ENCODE results near the gene NLRC5.
"Not testable (repeated sequence)": the region's sequence is repeated elsewhere in the genome, so short reads cannot be mapped to it uniquely, and the experiment has no call there.

NLRC5 gene

DNA sequence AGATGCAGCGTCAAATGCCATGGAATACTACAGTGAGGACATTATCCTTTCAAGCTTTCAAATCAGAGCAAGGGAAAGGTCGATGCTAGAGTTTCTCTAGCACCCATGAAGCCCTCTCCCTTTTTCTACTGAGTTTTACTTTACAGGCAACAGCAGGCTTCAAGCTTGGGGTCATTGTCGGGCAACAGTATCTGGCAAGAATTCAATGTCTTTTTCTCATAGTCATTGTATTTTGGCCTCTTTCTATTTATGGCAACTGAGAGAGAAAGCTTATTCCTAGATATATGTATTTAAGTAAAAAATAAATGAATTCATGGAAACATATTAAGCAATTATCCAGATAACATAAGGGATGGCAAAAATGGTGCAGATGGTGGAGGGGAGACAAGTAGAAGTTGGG is 28.0 kb upstream of the NLRC5 start:
- DNase-seq: no peak

DNA sequence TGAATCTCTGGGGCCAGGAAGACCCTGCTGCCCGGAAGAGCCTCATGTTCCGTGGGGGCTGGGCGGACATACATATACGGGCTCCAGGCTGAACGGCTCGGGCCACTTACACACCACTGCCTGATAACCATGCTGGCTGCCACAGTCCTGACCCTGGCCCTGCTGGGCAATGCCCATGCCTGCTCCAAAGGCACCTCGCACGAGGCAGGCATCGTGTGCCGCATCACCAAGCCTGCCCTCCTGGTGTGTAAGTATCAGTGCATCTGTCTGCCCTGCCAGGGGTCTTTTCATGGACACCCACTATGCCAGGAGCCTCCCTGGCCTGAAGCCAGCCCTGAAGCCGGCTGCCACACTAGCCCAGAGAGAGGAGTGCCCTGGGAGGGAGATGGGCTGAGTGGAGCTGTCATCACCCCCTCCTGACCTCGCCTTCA is 27.5 kb upstream of the NLRC5 start, which contains the start of gene CETP:
Gene CETP, plus strand, starts transcription at position 100 of the 431 bp plus-strand sequence. Its CDS starts 30 bp downstream, at position 130.
- no peak for DNase-seq

DNA sequence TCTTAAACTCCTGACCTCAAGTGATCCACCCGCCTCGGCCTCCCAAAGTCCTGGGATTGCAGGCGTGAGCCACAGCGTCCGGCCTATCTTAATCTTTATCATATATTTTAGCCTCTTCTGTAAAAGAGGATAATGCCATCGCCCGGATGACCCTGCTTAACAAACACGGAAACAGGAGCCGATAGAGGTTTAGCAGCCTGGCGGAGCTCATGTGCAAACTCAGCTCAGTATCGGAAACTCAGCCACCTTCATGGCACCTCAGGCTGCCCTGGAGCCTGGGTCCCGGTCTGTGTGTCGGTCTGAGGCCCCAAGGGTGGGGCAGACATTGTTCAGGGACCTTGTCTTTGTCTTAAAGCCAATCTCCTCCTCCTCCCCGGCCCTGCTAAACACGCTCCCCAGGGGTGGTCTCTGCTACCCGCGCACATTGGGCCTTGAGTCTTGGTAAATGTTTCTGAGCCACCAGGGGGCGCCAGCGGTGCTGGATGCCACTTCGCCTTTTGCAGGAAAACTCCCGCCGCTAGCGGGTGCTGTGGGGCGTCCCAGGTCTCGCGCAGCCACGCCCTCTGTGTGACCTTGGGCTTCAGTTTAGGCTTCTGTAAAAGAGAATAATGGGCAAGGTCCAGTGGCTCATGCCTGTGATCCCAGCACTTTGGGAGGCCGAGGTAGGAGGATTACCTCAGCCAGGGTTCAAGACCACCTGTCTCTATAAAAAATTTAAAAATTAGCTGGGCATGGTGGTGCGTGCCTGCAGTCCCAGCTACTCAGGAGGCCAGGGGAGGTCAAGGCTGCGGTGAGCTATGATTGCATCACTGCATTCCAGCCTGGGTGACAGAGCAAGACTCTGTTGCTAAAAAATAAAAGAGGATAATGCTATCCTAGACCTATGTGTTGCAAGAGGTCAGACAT is 24.9 kb upstream of the NLRC5 start:
- peak; percentile 88 for DNase-seq

DNA sequence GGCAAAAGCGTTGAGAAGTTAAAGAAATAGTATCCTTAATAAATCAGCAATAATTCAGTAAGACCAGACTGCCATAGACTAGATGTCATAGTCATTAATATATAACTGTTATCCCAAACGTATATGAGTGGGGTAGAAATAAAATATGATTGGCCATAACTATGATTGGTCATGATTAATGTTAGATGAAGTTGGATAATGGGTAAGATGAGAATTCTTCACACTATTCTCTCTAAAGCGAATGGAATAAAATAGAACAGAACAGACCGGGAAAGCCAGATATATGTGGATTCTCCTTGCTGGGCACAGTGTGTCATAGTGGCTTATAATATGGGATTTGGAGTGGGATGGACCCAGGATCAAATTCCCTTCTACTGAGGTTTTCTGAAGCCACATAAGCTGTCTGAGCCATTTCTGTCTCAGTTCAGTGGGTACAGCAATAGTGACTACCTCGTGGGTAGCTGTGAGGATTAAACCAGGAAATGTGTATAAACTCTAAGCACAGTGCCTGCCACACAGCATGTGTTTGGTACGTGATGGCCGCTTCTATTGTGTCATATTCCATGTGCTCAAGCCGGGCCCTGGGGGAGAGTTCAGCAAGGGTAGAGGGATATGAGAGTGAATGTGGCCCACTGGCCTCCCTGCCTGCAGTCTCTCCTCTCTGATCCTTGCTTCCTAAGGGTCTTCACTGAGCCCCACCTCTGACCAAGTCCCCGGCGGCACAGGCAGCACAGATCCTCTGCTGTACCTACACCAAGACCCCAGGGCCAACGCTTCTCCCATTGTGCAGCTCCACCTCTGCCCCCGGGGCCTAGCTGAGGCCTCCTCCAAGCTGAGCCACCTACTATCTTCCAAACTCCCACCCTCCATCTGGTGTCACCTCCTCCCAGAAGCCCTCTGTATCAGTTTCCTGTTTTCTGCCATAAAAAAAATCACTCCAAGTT is 23.9 kb upstream of the NLRC5 start:
- no peak for DNase-seq

DNA sequence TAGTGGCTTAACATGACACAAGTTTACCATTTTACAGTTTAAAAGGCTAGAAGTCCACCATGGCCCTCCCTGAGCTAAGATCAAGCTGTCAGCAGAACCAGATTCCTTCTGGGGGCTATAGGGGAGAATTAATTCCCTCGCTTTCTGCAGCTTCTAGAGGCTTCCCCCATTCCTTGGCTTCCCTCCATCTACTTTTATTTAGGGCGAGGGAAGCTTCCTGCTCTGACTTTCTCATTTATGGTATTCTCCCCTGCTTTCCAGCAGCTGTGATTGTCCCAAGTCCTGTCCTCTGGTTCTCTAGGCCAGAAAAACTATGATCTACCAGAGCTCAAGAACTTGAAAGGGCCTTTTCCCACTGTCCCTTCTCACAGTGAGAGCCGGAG is 23.3 kb upstream of the NLRC5 start:
- DNase-seq: no peak

DNA sequence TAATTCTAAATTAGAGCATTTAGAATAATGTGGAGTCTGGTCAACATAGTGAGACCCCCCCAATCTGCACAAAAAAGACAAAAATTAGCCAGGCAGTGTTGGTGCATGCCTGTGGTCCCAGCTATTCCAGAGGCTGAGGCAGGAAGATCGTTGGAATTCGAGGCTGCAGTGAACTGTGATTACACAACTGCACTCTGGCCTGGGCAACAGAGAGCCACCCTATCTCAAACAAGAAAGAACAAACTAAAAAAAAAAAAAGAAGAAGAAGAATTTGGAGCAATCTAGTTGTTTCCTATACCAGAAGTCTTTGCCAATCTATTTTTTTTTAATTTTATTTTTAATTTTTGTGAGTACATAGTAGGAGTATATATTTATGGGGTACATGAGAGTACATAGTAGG is 21.6 kb upstream of the NLRC5 start:
- no peak for DNase-seq

GRCh38 chr16:56969769-56970168 is 19.6 kb upstream of the NLRC5 start:
- DNase-seq: no peak

- DNase-seq: no peak
Observed at GRCh38 chr16:56970934-56971767, 18.2 kb upstream of the NLRC5 start.

DNA sequence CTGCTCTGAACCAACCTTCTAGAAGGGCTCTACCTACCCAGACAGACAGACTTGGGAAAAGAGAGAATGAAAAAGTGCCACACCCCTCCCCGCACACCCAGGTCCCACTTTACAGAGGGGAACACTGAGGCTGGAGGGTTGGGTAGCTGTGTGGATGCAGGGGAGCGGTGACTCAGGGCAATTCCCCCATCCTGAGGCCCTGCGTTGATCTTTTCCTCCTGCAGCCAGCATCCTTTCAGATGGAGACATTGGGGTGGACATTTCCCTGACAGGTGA is 17.7 kb upstream of the NLRC5 start:
- no peak for DNase-seq

GRCh38 chr16:56972403-56973293 is 16.7 kb upstream of the NLRC5 start:
- no peak for DNase-seq

DNA sequence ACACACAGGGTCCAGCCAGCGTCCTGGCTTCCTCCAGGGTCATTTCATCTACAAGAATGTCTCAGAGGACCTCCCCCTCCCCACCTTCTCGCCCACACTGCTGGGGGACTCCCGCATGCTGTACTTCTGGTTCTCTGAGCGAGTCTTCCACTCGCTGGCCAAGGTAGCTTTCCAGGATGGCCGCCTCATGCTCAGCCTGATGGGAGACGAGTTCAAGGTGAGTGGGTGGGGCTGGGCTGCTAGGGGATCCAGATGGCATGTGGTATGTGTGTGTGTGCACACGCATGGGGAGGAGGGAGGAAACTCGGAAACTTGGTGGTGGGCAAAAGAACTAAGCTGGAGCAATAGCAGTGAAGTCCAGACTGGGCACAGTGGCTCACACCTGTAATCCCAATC is 16.1 kb upstream of the NLRC5 start:
- DNase-seq: no peak

DNA sequence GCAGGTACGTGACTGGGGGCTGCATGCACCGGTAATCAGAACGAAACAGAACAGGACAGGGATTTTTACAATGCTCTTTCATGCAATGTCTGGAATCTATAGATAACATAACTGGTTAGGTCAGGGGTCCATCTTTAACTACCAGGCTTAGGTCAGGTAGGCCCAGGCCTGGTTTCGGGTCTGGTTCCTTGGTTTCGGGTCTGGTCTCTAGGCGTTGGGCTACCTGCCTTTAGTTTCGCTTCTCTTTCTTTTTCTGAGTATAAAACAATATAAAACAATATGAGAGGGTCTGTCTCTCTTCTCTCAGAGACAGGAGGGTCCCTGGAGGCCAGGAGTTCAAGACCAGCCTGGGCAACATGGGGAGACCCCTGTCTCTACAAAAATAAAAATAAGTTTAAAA is 15.5 kb upstream of the NLRC5 start:
- not testable (repeated sequence) for DNase-seq

- DNase-seq: no peak
Observed at GRCh38 chr16:56974549-56975300, 14.6 kb upstream of the NLRC5 start.

GRCh38 chr16:56975714-56976113 is 13.6 kb upstream of the NLRC5 start:
- DNase-seq: no peak

- no peak for DNase-seq
Observed at GRCh38 chr16:56977216-56977615, 12.1 kb upstream of the NLRC5 start.

GRCh38 chr16:56977823-56978430 is 11.4 kb upstream of the NLRC5 start:
- DNase-seq: no peak

- DNase-seq: no peak
Observed at GRCh38 chr16:56980201-56980535, 9.2 kb upstream of the NLRC5 start.

DNA sequence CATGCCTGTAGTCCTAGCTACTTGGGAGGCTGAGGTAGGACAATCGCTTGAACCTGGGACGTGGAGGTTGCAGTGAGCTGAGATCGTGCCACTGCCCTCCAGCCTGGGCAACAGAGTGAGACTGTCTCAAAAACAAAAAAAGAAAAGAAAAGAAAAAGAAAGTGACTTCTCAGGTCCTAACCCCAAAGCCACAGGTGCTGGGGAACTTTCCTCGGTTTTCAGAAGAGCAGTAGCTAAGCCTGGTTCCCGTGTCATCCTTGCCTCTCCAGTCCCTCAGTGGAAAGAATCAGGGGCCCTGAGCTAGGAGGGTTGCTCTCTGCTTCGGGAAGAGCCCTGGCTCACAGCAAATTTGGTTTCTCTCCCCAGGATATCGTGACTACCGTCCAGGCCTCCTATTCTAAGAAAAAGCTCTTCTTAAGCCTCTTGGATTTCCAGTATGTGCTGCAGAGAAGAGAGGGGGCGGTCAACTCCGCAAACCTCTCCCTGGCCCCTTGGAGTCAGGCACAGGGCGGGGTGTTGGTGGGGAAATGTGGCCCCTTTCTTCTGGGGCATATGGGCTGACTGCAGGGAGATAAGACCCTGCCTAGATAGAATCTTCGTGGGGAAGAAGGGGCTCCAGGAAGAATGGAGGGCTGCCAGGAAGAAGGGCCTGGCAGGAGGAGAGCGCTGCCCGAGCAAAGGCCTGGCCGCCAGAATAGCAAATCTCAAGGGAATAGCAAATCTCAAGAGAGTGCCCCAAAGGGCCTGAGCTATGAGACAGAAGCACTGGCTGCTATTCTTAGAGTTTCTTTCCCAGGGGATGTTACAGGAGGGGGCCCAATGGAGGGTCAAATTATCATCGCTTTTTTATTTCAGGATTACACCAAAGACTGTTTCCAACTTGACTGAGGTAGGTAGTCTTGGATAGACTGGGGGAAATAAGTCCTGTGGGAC is 8.3 kb upstream of the NLRC5 start:
- DNase-seq: no peak

DNA sequence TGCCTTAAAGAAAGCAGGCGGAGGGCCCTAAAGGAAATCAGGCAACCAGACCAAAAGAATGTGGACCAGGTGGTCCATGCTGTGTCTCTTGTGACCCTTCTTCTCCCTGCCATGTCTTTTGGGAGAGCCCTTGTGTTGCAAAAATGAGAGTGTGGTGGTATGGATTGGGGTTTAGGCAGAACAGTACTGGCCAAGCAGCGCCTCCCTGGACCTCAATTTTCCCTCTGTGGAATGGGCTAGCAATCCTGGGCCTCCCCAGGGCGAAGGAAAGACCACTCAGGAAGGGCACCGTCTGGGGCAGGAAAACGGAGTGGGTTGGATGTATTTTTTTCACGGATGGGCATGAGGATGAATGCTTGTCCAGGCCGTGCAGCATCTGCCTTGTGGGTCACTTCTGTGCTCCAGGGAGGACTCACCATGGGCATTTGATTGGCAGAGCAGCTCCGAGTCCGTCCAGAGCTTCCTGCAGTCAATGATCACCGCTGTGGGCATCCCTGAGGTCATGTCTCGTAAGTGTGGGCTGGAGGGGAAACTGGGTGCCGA is 7.6 kb upstream of the NLRC5 start:
- DNase-seq: no peak
